Ascending aorta (tissue), 2 donors: Measurements from ENCODE around the gene ZNF804A. TPM values are rescaled to one million over a fixed set of nuclear protein-coding genes. Genes with fewer than 3 reads are reported as not detected.
"Not testable (repeated sequence)": the region's sequence is repeated elsewhere in the genome, so short reads cannot be mapped to it uniquely, and the experiment has no call there.

Experiments used
- DNase-seq, 2 donors: peaks; one replicate each; pipeline ENCODE4 v3.0.0-alpha.2; 2019; ENCODE audit warnings: low spot score in 2 of 2
- H3K27ac ChIP-seq, 2 donors: fragments of 200-600 bp; sonication (generic); one replicate each; pipeline ENCODE4 v1.5.1; 2016 to 2017; ENCODE audit warnings: mild to moderate bottlenecking in 1 of 2
- H3K27me3 ChIP-seq: fragments of 200-600 bp; sonication (generic); one replicate; pipeline ENCODE4 v1.5.1; 2017
- H3K36me3 ChIP-seq, 2 donors: fragments of 200-600 bp; sonication (generic); one replicate each; pipeline ENCODE4 v1.5.1; 2016
- H3K4me1 ChIP-seq, 2 donors: fragments of 200-600 bp; sonication (generic); one replicate each; pipeline ENCODE4 v1.5.1; 2016 to 2017; ENCODE audit warnings: mild to moderate bottlenecking in 1 of 2
- H3K4me3 ChIP-seq, 2 donors: fragments of 200-600 bp; sonication (generic); one replicate each; pipeline ENCODE4 v1.5.1; 2016 to 2017; ENCODE audit warnings: mild to moderate bottlenecking in 1 of 2
- H3K9me3 ChIP-seq, 2 donors: fragments of 200-600 bp; sonication (generic); one replicate each; pipeline ENCODE4 v1.5.1; 2016
- CTCF ChIP-seq, 3 experiments: fragments of 200-600 bp in 2 of 3; fragments of 450-650 bp in 1 of 3; sonication (generic) in 2 of 3; IDR thresholded peaks; one replicate each; pipeline ENCODE4 v1.5.1; 2016 to 2019; ENCODE audit warnings: antibody characterized with exemption in 3 of 3, mild to moderate bottlenecking in 1 of 3, moderate library complexity in 1 of 3
- intact Hi-C: fragments of 100-400 bp; cut with DNase I; formaldehyde crosslinking; loops from one replicate; pipeline ENCODE4 v1.15.1; 2023
- total RNA-seq: library from RNA; depleted of rRNA; stranded (reverse); fragments of >200 nt; gene quantifications from one replicate; pipeline ENCODE4 v1.1.0, GENCODE V29; 2016

ZNF804A gene
- total RNA-seq, 1 donor from 2014 or later = not detected

GRCh38 chr2:184877909-184878308 is 279.6 kb downstream of the ZNF804A start:
- Histone ChIP-seq H3K36me3 (no peaks in the 10 kb centered on the region), H3K27ac (no peak overlapping the region), H3K27me3 (no peaks in the 10 kb centered on the region), H3K4me3 (no peak overlapping the region), H3K4me1 (no peaks in the 10 kb centered on the region), H3K9me3 (no peaks in the 10 kb centered on the region)
- DNase-seq = no peak
- intact Hi-C loops = no loop called here
- no peak for TF ChIP-seq CTCF (IDR thresholded peaks at IDR 0.05)

- H3K9me3 ChIP-seq = no peaks in the 10 kb centered on the region
- intact Hi-C loops = no loop called here
- no peaks in the 10 kb centered on the region for H3K4me1 ChIP-seq
- DNase-seq = no peak
- no peaks in the 10 kb centered on the region for H3K27me3 ChIP-seq
- TF ChIP-seq CTCF (IDR thresholded peaks at IDR 0.05) = no peak
- H3K36me3 ChIP-seq = no peaks in the 10 kb centered on the region
- no peak overlapping the region for H3K27ac ChIP-seq
- H3K4me3 ChIP-seq = no peak overlapping the region
Measured at GRCh38 chr2:184879671-184880070, 281.3 kb downstream of the ZNF804A start.

- H3K27me3 ChIP-seq, H3K36me3 ChIP-seq, H3K4me3 ChIP-seq, DNase-seq, H3K9me3 ChIP-seq, H3K27ac ChIP-seq, H3K4me1 ChIP-seq, intact Hi-C loops: not testable (repeated sequence)
Measured at GRCh38 chr2:184886585-184886984, 288.3 kb downstream of the ZNF804A start.

DNA sequence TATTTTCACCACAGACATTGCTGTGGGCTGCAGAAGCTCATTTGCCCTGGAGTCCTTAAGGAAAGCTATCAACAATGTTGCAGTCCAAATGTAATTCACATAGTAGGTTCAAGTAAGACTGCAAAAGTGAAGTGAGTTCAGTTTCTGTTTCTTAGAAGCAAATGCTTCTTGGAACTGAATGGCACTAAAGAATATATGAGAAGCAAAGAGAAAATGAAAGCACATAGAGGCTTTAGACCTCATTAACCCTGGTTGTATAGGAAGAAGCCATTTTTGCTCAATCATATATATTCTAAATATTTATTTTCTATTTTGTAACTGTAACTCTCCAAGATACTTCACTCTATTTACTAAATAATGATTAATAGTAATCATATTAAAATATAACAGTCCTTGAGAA is 292.0 kb downstream of the ZNF804A start:
- Histone ChIP-seq H3K4me1 (no peaks in the 10 kb centered on the region), H3K4me3 (no peak overlapping the region), H3K27me3 (no peaks in the 10 kb centered on the region), H3K27ac (no peak overlapping the region), H3K36me3 (no peaks in the 10 kb centered on the region), H3K9me3 (no peaks in the 10 kb centered on the region)
- intact Hi-C loops = no loop called here
- DNase-seq = no peak
- TF ChIP-seq CTCF (IDR thresholded peaks at IDR 0.05) = no peak

GRCh38 chr2:184904991-184905390 is 306.7 kb downstream of the ZNF804A start:
- no peak for TF ChIP-seq CTCF (IDR thresholded peaks at IDR 0.05)
- no peaks in the 10 kb centered on the region for H3K9me3 ChIP-seq
- intact Hi-C loops = no loop called here

GRCh38 chr2:184906160-184906559 is 307.8 kb downstream of the ZNF804A start:
- no peak overlapping the region for H3K4me3 ChIP-seq
- no peaks in the 10 kb centered on the region for H3K4me1 ChIP-seq
- H3K36me3 ChIP-seq = no peaks in the 10 kb centered on the region
- no peaks in the 10 kb centered on the region for H3K9me3 ChIP-seq
- no peak for TF ChIP-seq CTCF (IDR thresholded peaks at IDR 0.05)
- DNase-seq = no peak
- no peak overlapping the region for H3K27ac ChIP-seq
- no peaks in the 10 kb centered on the region for H3K27me3 ChIP-seq
- intact Hi-C loops = no loop called here

More at GRCh38 chr2:184904991-184905390, 306.7 kb downstream of the ZNF804A start:
- H3K36me3 ChIP-seq = no peaks in the 10 kb centered on the region
- H3K4me1 ChIP-seq = no peaks in the 10 kb centered on the region
- H3K27ac ChIP-seq = no peak overlapping the region
- no peak for DNase-seq
- no peaks in the 10 kb centered on the region for H3K27me3 ChIP-seq
- no peak overlapping the region for H3K4me3 ChIP-seq
